Hepatocyte (in vitro differentiated cells): ENCODE data around the gene ITGB3.
"Not testable (repeated sequence)": the region's sequence is repeated elsewhere in the genome, so short reads cannot be mapped to it uniquely, and the experiment has no call there.

ENCODE experiments used
- CTCF ChIP-seq: fragments of 200-600 bp; sonication (generic); IDR thresholded peaks from 2 replicates; pipeline ENCODE4 v1.5.1; 2016; ENCODE audit warnings: antibody characterized with exemption, mild to moderate bottlenecking; ENCODE audit not compliant: poor library complexity
- EZH2 ChIP-seq: fragments of 200-600 bp; sonication (generic); IDR thresholded peaks from 2 replicates; pipeline ENCODE4 v1.6.1; 2016; ENCODE audit warnings: antibody characterized with exemption, mild to moderate bottlenecking, borderline replicate concordance
- EZH2phosphoT487 ChIP-seq: fragments of 200-600 bp; sonication (generic); IDR thresholded peaks from one replicate; pipeline ENCODE4 v1.6.1; 2018; ENCODE audit warnings: antibody characterized with exemption, mild to moderate bottlenecking, low read depth, moderate library complexity; ENCODE audit not compliant: unreplicated experiment, severe bottlenecking

GRCh38 chr17:47268964-47269363, 15.3 kb downstream of the ITGB3 start:
- not testable (repeated sequence) for TF ChIP-seq EZH2phosphoT487, CTCF, EZH2
